ENCODE results near the gene FAM81A.
"Not testable (repeated sequence)": the region's sequence is repeated elsewhere in the genome, so short reads cannot be mapped to it uniquely, and the experiment has no call there.

FAM81A gene

GRCh38 chr15:59424616-59425015, 13.4 kb upstream of the FAM81A start:
- DNase-seq (ENCODE audit: low read depth in 2 of 2), result no peak

GRCh38 chr15:59428898-59429297, 9.1 kb upstream of the FAM81A start:
- DNase-seq (ENCODE audit: low read depth in 2 of 2), result not testable (repeated sequence)

- DNase-seq (ENCODE audit: low read depth in 2 of 2), result no peak
Measured at GRCh38 chr15:59432389-59432788, 5.6 kb upstream of the FAM81A start.

GRCh38 chr15:59434481-59434880, 3.5 kb upstream of the FAM81A start:
- DNase-seq (ENCODE audit: low read depth in 2 of 2), result no peak

- no peak for DNase-seq (ENCODE audit: low read depth in 2 of 2)
Measured at GRCh38 chr15:59436774-59437141, 1.2 kb upstream of the FAM81A start.

GRCh38 chr15:59437142-59437816, 707 bp upstream of the FAM81A start:
- DNase-seq (ENCODE audit: low read depth in 2 of 2), result no peak

- no peak for DNase-seq (ENCODE audit: low read depth in 2 of 2)
Measured at GRCh38 chr15:59438625-59439290, 772 bp downstream of the FAM81A start.

GRCh38 chr15:59439576-59439975, 1.6 kb downstream of the FAM81A start:
- no peak for DNase-seq (ENCODE audit: low read depth in 2 of 2)

- DNase-seq (ENCODE audit: low read depth in 2 of 2), result no peak
Measured at GRCh38 chr15:59443341-59444072, 5.5 kb downstream of the FAM81A start.

GRCh38 chr15:59444081-59444835, 6.3 kb downstream of the FAM81A start:
- no peak for DNase-seq (ENCODE audit: low read depth in 2 of 2)

- DNase-seq (ENCODE audit: low read depth in 2 of 2), result no peak
Measured at GRCh38 chr15:59444980-59445545, 7.1 kb downstream of the FAM81A start.

- DNase-seq (ENCODE audit: low read depth in 2 of 2), result no peak
Measured at GRCh38 chr15:59446232-59446957, 8.4 kb downstream of the FAM81A start.

GRCh38 chr15:59447367-59447766, 9.4 kb downstream of the FAM81A start:
- DNase-seq (ENCODE audit: low read depth in 2 of 2), result no peak

GRCh38 chr15:59448871-59449270, 10.9 kb downstream of the FAM81A start:
- no peak for DNase-seq (ENCODE audit: low read depth in 2 of 2)

- DNase-seq (ENCODE audit: low read depth in 2 of 2), result no peak
Measured at GRCh38 chr15:59453474-59454215, 15.7 kb downstream of the FAM81A start.

- DNase-seq (ENCODE audit: low read depth in 2 of 2), result no peak
Measured at GRCh38 chr15:59456114-59456513, 18.1 kb downstream of the FAM81A start.

- no peak for DNase-seq (ENCODE audit: low read depth in 2 of 2)
Measured at GRCh38 chr15:59457103-59457502, 19.1 kb downstream of the FAM81A start.

- no peak for DNase-seq (ENCODE audit: low read depth in 2 of 2)
Measured at GRCh38 chr15:59461521-59461920, 23.5 kb downstream of the FAM81A start.

GRCh38 chr15:59473226-59473625, 35.2 kb downstream of the FAM81A start:
- no peak for DNase-seq (ENCODE audit: low read depth in 2 of 2)

- not testable (repeated sequence) for DNase-seq (ENCODE audit: low read depth in 2 of 2)
Measured at GRCh38 chr15:59475161-59475560, 37.2 kb downstream of the FAM81A start.

Measured in stimulated activated CD8-positive, alpha-beta memory T cell treated with anti-CD3 and anti-CD28 coated beads, Interleukin-15, amount 100 ng/mL, for 48 hours (primary cell).